Stimulated activated CD8-positive, alpha-beta memory T cell treated with anti-CD3 and anti-CD28 coated beads, Interleukin-7, amount 100 ng/mL, for 4 hours (primary cell): ENCODE results near the gene LRRC7.

Source experiments
- DNase-seq, 2 donors: peaks; one replicate each; pipeline ENCODE4 v3.0.0-alpha.2; 2020; ENCODE audit warnings: low read depth in 2 of 2

Gene LRRC7

GRCh38 chr1:69589799-69590198 is 22.1 kb downstream of the LRRC7 start:
- DNase-seq, result no peak

GRCh38 chr1:69592341-69592740 is 24.6 kb downstream of the LRRC7 start:
- no peak for DNase-seq

- DNase-seq, result no peak
These were observed 27.8 kb downstream of the LRRC7 start for GRCh38 chr1:69595486-69595885.

GRCh38 chr1:69611316-69611715 is 43.6 kb downstream of the LRRC7 start:
- DNase-seq, result no peak

GRCh38 chr1:69613414-69613813 is 45.7 kb downstream of the LRRC7 start:
- no peak for DNase-seq

GRCh38 chr1:69638673-69639072 is 71.0 kb downstream of the LRRC7 start:
- no peak for DNase-seq

GRCh38 chr1:69639159-69639558 is 71.4 kb downstream of the LRRC7 start:
- no peak for DNase-seq

- no peak for DNase-seq
These were observed 75.5 kb downstream of the LRRC7 start for GRCh38 chr1:69643266-69643665.

GRCh38 chr1:69645477-69645876 is 77.8 kb downstream of the LRRC7 start:
- no peak for DNase-seq

- no peak for DNase-seq
These were observed 80.8 kb downstream of the LRRC7 start for GRCh38 chr1:69648486-69648885.

- no peak for DNase-seq
These were observed 81.8 kb downstream of the LRRC7 start for GRCh38 chr1:69649383-69649990.

GRCh38 chr1:69650779-69651178 is 83.1 kb downstream of the LRRC7 start:
- no peak for DNase-seq

- DNase-seq, result no peak
These were observed 83.9 kb downstream of the LRRC7 start for GRCh38 chr1:69651656-69652055.

GRCh38 chr1:69657971-69658370 is 90.2 kb downstream of the LRRC7 start:
- no peak for DNase-seq

- no peak for DNase-seq
These were observed 94.0 kb downstream of the LRRC7 start for GRCh38 chr1:69661686-69662085.

GRCh38 chr1:69662321-69662720 is 94.6 kb downstream of the LRRC7 start:
- DNase-seq, result no peak

GRCh38 chr1:69671363-69672010 is 103.8 kb downstream of the LRRC7 start:
- no peak for DNase-seq

- DNase-seq, result no peak
These were observed 105.6 kb downstream of the LRRC7 start for GRCh38 chr1:69673321-69673720.

GRCh38 chr1:69679965-69680364 is 112.2 kb downstream of the LRRC7 start:
- DNase-seq, result no peak

GRCh38 chr1:69686367-69686984 is 118.8 kb downstream of the LRRC7 start:
- no peak for DNase-seq

GRCh38 chr1:69688193-69688592 is 120.5 kb downstream of the LRRC7 start:
- DNase-seq, result no peak

- no peak for DNase-seq
These were observed 123.5 kb downstream of the LRRC7 start for GRCh38 chr1:69691179-69691578.

GRCh38 chr1:69693921-69694675 is 126.4 kb downstream of the LRRC7 start:
- no peak for DNase-seq
